ENCODE data around the gene ASMTL. TPM values are rescaled to one million over a fixed set of nuclear protein-coding genes. Genes with fewer than 3 reads are reported as not detected.

ASMTL gene
- total and polyA plus RNA-seq, 2 of the 13 experiments (the other 11 are each of a cell fraction or from before 2014, with no cell fraction given), result 5.6 to 16.3 TPM

DNA sequence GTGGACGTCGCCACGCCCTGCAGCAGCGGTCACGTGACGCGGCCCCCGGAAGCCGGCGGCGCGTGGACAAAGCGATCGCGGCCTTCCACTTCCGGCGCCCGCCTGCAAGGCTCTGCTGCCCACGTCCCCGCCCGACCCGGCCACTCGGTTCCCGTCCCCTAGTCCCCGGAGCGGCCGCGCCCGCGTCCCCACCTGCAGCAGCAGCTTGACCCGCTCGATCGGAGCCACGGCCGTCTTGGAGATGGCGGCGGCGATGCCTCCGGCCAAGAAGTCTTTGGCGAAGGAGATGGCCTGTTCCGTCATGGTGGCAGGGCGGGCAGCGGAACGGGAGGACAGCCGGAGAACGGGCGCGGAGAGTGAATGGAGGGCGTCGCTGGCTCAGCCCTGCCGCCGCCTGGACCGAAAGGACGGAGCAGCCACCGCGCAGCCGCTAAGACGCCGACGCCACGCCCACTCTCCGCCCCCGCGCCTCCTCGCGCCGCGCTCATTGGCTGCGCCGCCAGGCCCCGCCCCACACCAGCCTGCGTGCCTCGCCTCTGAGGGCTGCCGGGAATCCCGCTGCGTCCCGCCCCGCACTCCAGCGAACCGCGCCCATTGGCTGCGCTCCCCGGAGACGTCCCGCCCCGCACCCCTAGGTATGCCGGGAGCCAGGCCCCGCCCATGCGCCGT lies 60.9 kb downstream of the ASMTL start, which contains the start of gene SLC25A6 (continued):
- TF ChIP-seq KDM1A (CRISPR knock-in tag; IDR thresholded peaks at IDR 0.05), result no peak
- TF ChIP-seq, protein P1, sequence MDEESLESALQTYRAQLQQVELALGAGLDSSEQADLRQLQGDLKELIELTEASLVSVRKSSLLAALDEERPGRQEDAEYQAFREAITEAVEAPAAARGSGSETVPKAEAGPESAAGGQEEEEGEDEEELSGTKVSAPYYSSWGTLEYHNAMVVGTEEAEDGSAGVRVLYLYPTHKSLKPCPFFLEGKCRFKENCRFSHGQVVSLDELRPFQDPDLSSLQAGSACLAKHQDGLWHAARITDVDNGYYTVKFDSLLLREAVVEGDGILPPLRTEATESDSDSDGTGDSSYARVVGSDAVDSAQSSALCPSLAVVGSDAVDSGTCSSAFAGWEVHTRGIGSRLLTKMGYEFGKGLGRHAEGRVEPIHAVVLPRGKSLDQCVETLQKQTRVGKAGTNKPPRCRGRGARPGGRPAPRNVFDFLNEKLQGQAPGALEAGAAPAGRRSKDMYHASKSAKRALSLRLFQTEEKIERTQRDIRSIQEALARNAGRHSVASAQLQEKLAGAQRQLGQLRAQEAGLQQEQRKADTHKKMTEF (CRISPR knock-in tag; IDR thresholded peaks at IDR 0.05), result peak; percentile 90
- TF ChIP-seq, protein P2, sequence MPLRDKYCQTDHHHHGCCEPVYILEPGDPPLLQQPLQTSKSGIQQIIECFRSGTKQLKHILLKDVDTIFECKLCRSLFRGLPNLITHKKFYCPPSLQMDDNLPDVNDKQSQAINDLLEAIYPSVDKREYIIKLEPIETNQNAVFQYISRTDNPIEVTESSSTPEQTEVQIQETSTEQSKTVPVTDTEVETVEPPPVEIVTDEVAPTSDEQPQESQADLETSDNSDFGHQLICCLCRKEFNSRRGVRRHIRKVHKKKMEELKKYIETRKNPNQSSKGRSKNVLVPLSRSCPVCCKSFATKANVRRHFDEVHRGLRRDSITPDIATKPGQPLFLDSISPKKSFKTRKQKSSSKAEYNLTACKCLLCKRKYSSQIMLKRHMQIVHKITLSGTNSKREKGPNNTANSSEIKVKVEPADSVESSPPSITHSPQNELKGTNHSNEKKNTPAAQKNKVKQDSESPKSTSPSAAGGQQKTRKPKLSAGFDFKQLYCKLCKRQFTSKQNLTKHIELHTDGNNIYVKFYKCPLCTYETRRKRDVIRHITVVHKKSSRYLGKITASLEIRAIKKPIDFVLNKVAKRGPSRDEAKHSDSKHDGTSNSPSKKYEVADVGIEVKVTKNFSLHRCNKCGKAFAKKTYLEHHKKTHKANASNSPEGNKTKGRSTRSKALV (CRISPR knock-in tag; IDR thresholded peaks at IDR 0.05), result no peak
- TF ChIP-seq ZNF577 (CRISPR knock-in tag; IDR thresholded peaks at IDR 0.05; ENCODE audit: borderline replicate concordance, low read depth), result no peak
- peak; percentile 66 for TF ChIP-seq TBX3 (IDR thresholded peaks at IDR 0.05; ENCODE audit: borderline replicate concordance)
- no peak for TF ChIP-seq CHD4 (IDR thresholded peaks at IDR 0.05; ENCODE audit: borderline replicate concordance, low read length)
- TF ChIP-seq ZNF839 (CRISPR knock-in tag; IDR thresholded peaks at IDR 0.05; ENCODE audit: borderline replicate concordance), result no peak; the same call in 1 of the 2 replicates
- peak; percentile 80 for TF ChIP-seq KDM2A (CRISPR knock-in tag; IDR thresholded peaks at IDR 0.05; ENCODE audit: borderline replicate concordance, low read depth)
- TF ChIP-seq, protein P3, sequence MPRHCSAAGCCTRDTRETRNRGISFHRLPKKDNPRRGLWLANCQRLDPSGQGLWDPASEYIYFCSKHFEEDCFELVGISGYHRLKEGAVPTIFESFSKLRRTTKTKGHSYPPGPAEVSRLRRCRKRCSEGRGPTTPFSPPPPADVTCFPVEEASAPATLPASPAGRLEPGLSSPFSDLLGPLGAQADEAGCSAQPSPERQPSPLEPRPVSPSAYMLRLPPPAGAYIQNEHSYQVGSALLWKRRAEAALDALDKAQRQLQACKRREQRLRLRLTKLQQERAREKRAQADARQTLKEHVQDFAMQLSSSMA (CRISPR knock-in tag; IDR thresholded peaks at IDR 0.05), result peak; percentile 47; the same call in 1 of the 2 replicates
- no peak for TF ChIP-seq CBX5 (CRISPR knock-in tag; IDR thresholded peaks at IDR 0.05; ENCODE audit: borderline replicate concordance)
- TF ChIP-seq, protein P4, sequence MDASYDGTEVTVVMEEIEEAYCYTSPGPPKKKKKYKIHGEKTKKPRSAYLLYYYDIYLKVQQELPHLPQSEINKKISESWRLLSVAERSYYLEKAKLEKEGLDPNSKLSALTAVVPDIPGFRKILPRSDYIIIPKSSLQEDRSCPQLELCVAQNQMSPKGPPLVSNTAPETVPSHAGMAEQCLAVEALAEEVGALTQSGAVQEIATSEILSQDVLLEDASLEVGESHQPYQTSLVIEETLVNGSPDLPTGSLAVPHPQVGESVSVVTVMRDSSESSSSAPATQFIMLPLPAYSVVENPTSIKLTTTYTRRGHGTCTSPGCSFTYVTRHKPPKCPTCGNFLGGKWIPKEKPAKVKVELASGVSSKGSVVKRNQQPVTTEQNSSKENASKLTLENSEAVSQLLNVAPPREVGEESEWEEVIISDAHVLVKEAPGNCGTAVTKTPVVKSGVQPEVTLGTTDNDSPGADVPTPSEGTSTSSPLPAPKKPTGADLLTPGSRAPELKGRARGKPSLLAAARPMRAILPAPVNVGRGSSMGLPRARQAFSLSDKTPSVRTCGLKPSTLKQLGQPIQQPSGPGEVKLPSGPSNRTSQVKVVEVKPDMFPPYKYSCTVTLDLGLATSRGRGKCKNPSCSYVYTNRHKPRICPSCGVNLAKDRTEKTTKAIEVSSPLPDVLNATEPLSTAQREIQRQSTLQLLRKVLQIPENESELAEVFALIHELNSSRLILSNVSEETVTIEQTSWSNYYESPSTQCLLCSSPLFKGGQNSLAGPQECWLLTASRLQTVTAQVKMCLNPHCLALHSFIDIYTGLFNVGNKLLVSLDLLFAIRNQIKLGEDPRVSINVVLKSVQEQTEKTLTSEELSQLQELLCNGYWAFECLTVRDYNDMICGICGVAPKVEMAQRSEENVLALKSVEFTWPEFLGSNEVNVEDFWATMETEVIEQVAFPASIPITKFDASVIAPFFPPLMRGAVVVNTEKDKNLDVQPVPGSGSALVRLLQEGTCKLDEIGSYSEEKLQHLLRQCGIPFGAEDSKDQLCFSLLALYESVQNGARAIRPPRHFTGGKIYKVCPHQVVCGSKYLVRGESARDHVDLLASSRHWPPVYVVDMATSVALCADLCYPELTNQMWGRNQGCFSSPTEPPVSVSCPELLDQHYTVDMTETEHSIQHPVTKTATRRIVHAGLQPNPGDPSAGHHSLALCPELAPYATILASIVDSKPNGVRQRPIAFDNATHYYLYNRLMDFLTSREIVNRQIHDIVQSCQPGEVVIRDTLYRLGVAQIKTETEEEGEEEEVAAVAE (CRISPR knock-in tag; IDR thresholded peaks at IDR 0.05; ENCODE audit: borderline replicate concordance), result no peak; the same call in 1 of the 2 replicates
- TF ChIP-seq ZNF672 (CRISPR knock-in tag; IDR thresholded peaks at IDR 0.05), result no peak
- peak; percentile 65; the same call in 1 of the 2 replicates for TF ChIP-seq ATF7-NPFF (CRISPR knock-in tag; IDR thresholded peaks at IDR 0.05; ENCODE audit: low read depth)
- TF ChIP-seq ZNF644 (CRISPR knock-in tag; IDR thresholded peaks at IDR 0.05; ENCODE audit: low read depth), result no peak
- TF ChIP-seq ZBTB42 (CRISPR knock-in tag; IDR thresholded peaks at IDR 0.05), result peak; percentile 81; the same call in 1 of the 2 replicates
- TF ChIP-seq ZNF781 (CRISPR knock-in tag; IDR thresholded peaks at IDR 0.05; ENCODE audit: borderline replicate concordance, not compliant biosample characterization), result peak; percentile 29
- no peak for TF ChIP-seq ZNF460 (CRISPR knock-in tag; IDR thresholded peaks at IDR 0.05; ENCODE audit: borderline replicate concordance)
- no peak for TF ChIP-seq ZNF136 (CRISPR knock-in tag; IDR thresholded peaks at IDR 0.05; ENCODE audit: low read depth)
- no peak for TF ChIP-seq ZNF431 (CRISPR knock-in tag; IDR thresholded peaks at IDR 0.05; ENCODE audit: borderline replicate concordance, low read depth)
